SK-N-SH (cell line): Measurements from ENCODE around the gene GLIS1. TPM values are rescaled to one million over a fixed set of nuclear protein-coding genes. Genes with fewer than 3 reads are reported as not detected.
A peak's percentile ranks its signal among the peaks of the same experiment; 100 is the strongest.

Experiments
- CTCF ChIA-PET: fragments of 300-600, 350-600 bp; formaldehyde crosslinking; extraction: SDS; loops from one replicate; lab custom pipeline; 2021; lab: Yijun Ruan, JAX
- POLR2A ChIA-PET: fragments of 350-600 bp; sonication (Branson Sonifier 250); formaldehyde crosslinking; extraction: SDS; loops from one replicate; lab custom pipeline; 2020; ENCODE audit warnings: antibody characterized with exemption, inconsistent platforms; lab: Yijun Ruan, JAX
- DNase-seq: peaks from one replicate; pipeline ENCODE4 v3.0.0; 2012
- H2AFZ ChIP-seq: fragments of 200-600 bp; sonication (generic); 2 replicates; pipeline ENCODE4 v1.8.1; 2016; ENCODE audit warnings: antibody characterized with exemption, mild to moderate bottlenecking, low read depth
- H3F3A ChIP-seq: fragments of 200-600 bp; sonication (generic); replicated peaks from 2 replicates; pipeline ENCODE3; 2016; ENCODE audit warnings: antibody characterized with exemption, mild to moderate bottlenecking; ENCODE audit not compliant: insufficient read depth
- H3K27ac ChIP-seq, 2 experiments: fragments of 200-500 bp in 1 of 2; fragments of 200-600 bp in 1 of 2; sonication (Bioruptor generic) in 1 of 2; sonication (generic), shearing (Covaris generic) in 1 of 2; 2 replicates each; pipeline versions ENCODE4 v1.5.1 to v1.6.1; 2014 to 2016; ENCODE audit warnings: low read depth in 2 of 2, inconsistent platforms in 1 of 2, low read length in 1 of 2, mild to moderate bottlenecking in 1 of 2, mixed read lengths in 1 of 2
- H3K27me3 ChIP-seq: fragments of 200-600 bp; sonication (generic), shearing (Covaris generic); 2 replicates; pipeline ENCODE4 v1.6.1; 2016; ENCODE audit warnings: mixed run types; ENCODE audit not compliant: insufficient read depth
- H3K36me3 ChIP-seq, 2 experiments: fragments of 200-500 bp in 1 of 2; fragments of 200-600 bp in 1 of 2; sonication (Bioruptor generic) in 1 of 2; sonication (generic) in 1 of 2; replicated peaks in 1 of 2; 2 replicates each; pipeline versions ENCODE3 to v1.5.1; 2014 to 2016; ENCODE audit warnings: low read length in 1 of 2, mild to moderate bottlenecking in 1 of 2; ENCODE audit not compliant: insufficient read depth in 2 of 2, control insufficient read depth in 1 of 2
- H3K4me1 ChIP-seq, 2 experiments: fragments of 200-500 bp in 1 of 2; fragments of 200-600 bp in 1 of 2; sonication (Bioruptor generic) in 1 of 2; sonication (generic), shearing (Covaris generic) in 1 of 2; 2 replicates each; pipeline versions ENCODE4 v1.5.1 to v1.6.1; 2014 to 2016; ENCODE audit warnings: low read depth in 1 of 2, low read length in 1 of 2, mixed run types in 1 of 2; ENCODE audit not compliant: insufficient read depth in 2 of 2, control insufficient read depth in 1 of 2
- H3K4me2 ChIP-seq: fragments of 200-600 bp; sonication (generic), shearing (Covaris generic); 2 replicates; pipeline ENCODE4 v1.6.1; 2017; ENCODE audit warnings: mixed run types
- H3K4me3 ChIP-seq, 2 experiments: fragments of 200-500 bp in 1 of 2; fragments of 200-600 bp in 1 of 2; sonication (Bioruptor generic) in 1 of 2; sonication (generic), shearing (Covaris generic) in 1 of 2; 2 replicates each; pipeline versions ENCODE4 v1.5.1 to v1.8.1; 2014 to 2016; ENCODE audit warnings: low read depth in 2 of 2, inconsistent platforms in 1 of 2, low read length in 1 of 2, mild to moderate bottlenecking in 1 of 2, mixed read lengths in 1 of 2, moderate library complexity in 1 of 2
- H3K79me2 ChIP-seq: fragments of 200-600 bp; sonication (generic); 2 replicates; pipeline ENCODE4 v1.8.1; 2017; ENCODE audit warnings: mild to moderate bottlenecking; ENCODE audit not compliant: insufficient read depth
- H3K9ac ChIP-seq: fragments of 200-600 bp; sonication (generic); 2 replicates; pipeline ENCODE4 v1.6.1; 2017; ENCODE audit warnings: mixed run types
- H3K9me2 ChIP-seq: fragments of 200-600 bp; sonication (generic); 2 replicates; pipeline ENCODE4 v1.6.1; 2017; ENCODE audit warnings: mixed run types
- H3K9me3 ChIP-seq: fragments of 200-600 bp; sonication (generic); 2 replicates; pipeline ENCODE4 v1.6.1; 2017; ENCODE audit warnings: mixed run types, mild to moderate bottlenecking, moderate library complexity
- H4K20me1 ChIP-seq: fragments of 200-600 bp; sonication (generic); 2 replicates; pipeline ENCODE4 v1.6.1; 2017; ENCODE audit warnings: mild to moderate bottlenecking, mixed run types; ENCODE audit not compliant: insufficient read depth
- CHD2 ChIP-seq: fragments of 150-350 bp; IDR thresholded peaks from 2 replicates; pipeline ENCODE4 v1.6.1; 2018; ENCODE audit warnings: low read length; ENCODE audit not compliant: partially characterized antibody
- ELF1 ChIP-seq: IDR thresholded peaks from 2 replicates; pipeline ENCODE4 v1.4.0; 2012
- FOXM1 ChIP-seq: IDR thresholded peaks from 2 replicates; pipeline ENCODE4 v1.4.0; 2012; ENCODE audit warnings: low read depth, mild to moderate bottlenecking
- GABPA ChIP-seq: IDR thresholded peaks from 2 replicates; pipeline ENCODE4 v1.4.0; 2012; ENCODE audit warnings: low read depth, mild to moderate bottlenecking
- MEF2A ChIP-seq: IDR thresholded peaks from 2 replicates; pipeline ENCODE4 v1.4.0; 2012; ENCODE audit warnings: low read depth, borderline replicate concordance
- NRF1 ChIP-seq: IDR thresholded peaks from 2 replicates; pipeline ENCODE4 v1.6.1; 2012; ENCODE audit warnings: low read depth, mild to moderate bottlenecking, low read length
- PBX3 ChIP-seq: IDR thresholded peaks from 2 replicates; pipeline ENCODE4; 2012
- POLR2AphosphoS5 ChIP-seq: IDR thresholded peaks from 2 replicates; pipeline ENCODE4 v1.6.1; 2012; ENCODE audit warnings: low read depth, low read length
- RCOR1 ChIP-seq: fragments of 150-350 bp; IDR thresholded peaks from 2 replicates; pipeline ENCODE4 v1.6.1; 2017; ENCODE audit warnings: antibody characterized with exemption, low read length
- REST ChIP-seq: IDR thresholded peaks from 2 replicates; pipeline ENCODE4 v1.6.1; 2012; ENCODE audit warnings: mild to moderate bottlenecking, low read depth, low read length, moderate library complexity
- RFX5 ChIP-seq: IDR thresholded peaks from 2 replicates; pipeline ENCODE4 v1.6.1; 2012; ENCODE audit warnings: mild to moderate bottlenecking, improper control_type of control experiment, low read length
- RXRA ChIP-seq: IDR thresholded peaks from 2 replicates; pipeline ENCODE4 v1.4.0; 2012; ENCODE audit warnings: low read depth, mild to moderate bottlenecking, borderline replicate concordance
- whole genome bisulfite sequencing: methylation state at CpG from one replicate; pipeline ENCODE4 v1.1.6; 2017; ENCODE audit warnings: low lambda C conversion rate; 5-methylcytosine and 5-hydroxymethylcytosine counted together
- polyA plus RNA-seq, 3 experiments: library from polyadenylated mRNA; depleted of rRNA; stranded (reverse); fragments of >200 nt; gene quantifications; 2 replicates each; pipeline ENCODE4 v1.2.3, GENCODE V29; 2012

GLIS1 gene
- polyA plus RNA-seq, 1 of the 3 experiments (the other 2 are of a cell fraction): 0.13 TPM

GRCh38 chr1:53765657-53766056 lies 26.7 kb upstream of the GLIS1 start:
- H3F3A ChIP-seq: no peaks in the 10 kb centered on the region
- H3K9me2 ChIP-seq: no peaks in the 10 kb centered on the region
- WGBS: 67% methylated on average over 1 of the region's 1 CpG
- no peaks in the 10 kb centered on the region for H3K27me3 ChIP-seq
- no peaks in the 10 kb centered on the region for H3K79me2 ChIP-seq
- ChIA-PET CTCF (interaction anchor here (1.5 to 3.0 kb wide), 3 partner anchors 12 to 315 kb away, joined by 5 to 9 read pairs (median 9); no protein-coding TSS in a partner anchor), POLR2A (no interaction called here)
- DNase-seq: no peak
- no peaks in the 10 kb centered on the region for H3K9me3 ChIP-seq
- peak overlapping the region; percentile 67 for H2AFZ ChIP-seq
- H3K4me1 ChIP-seq: peaks cover 0 to 14% of the 10 kb centered on the region in 2 experiments; a peak in 2 of 4 replicates
- no peak overlapping the region for H3K4me3 ChIP-seq
- H3K9ac ChIP-seq: no peak overlapping the region
- peaks cover 3 to 21% of the 10 kb centered on the region in 2 experiments for H3K36me3 ChIP-seq
- peak overlapping the region in 1 of 2 experiments; percentile 48; a peak in 2 of 4 replicates for H3K27ac ChIP-seq
- no peak for TF ChIP-seq REST
- no peak for TF ChIP-seq CHD2
- TF ChIP-seq NRF1: no peak
- TF ChIP-seq RFX5: no peak
- no peak for TF ChIP-seq ELF1
- no peak for TF ChIP-seq RXRA
- peak; percentile 44; the same call in 1 of the 2 replicates for TF ChIP-seq GABPA
- H3K4me2 ChIP-seq: 0 out of 2 replicates have a peak overlapping the region, but pooled peaks have one; percentile 1
- no peaks in the 10 kb centered on the region for H4K20me1 ChIP-seq

- Histone ChIP-seq H3K9me3 (no peaks in the 10 kb centered on the region), H3K4me1 (peaks cover 0 to 14% of the 10 kb centered on the region in 2 experiments; a peak in 2 of 4 replicates), H3K4me3 (no peak overlapping the region), H2AFZ (no peak overlapping the region), H3K4me2 (no peak overlapping the region), H3K79me2 (no peaks in the 10 kb centered on the region), H4K20me1 (no peaks in the 10 kb centered on the region), H3K27ac (no peak overlapping the region), H3F3A (no peaks in the 10 kb centered on the region), H3K36me3 (peaks cover 3 to 17% of the 10 kb centered on the region in 2 experiments), H3K9ac (no peak overlapping the region), H3K9me2 (no peaks in the 10 kb centered on the region), H3K27me3 (no peaks in the 10 kb centered on the region)
- 100% methylated on average over 2 of the region's 2 CpGs for WGBS
- ChIA-PET POLR2A (no interaction called here), CTCF (interaction anchor here (0.7 to 3.1 kb wide), 3 partner anchors 9 to 86 kb away, joined by 3 to 16 read pairs (median 3); no protein-coding TSS in a partner anchor)
- TF ChIP-seq RCOR1 (no peak), PBX3 (no peak), POLR2AphosphoS5 (no peak), FOXM1 (no peak), MEF2A (no peak), RFX5 (no peak), REST (no peak)
- DNase-seq: no peak
Measured at GRCh38 chr1:53763911-53764310, 24.9 kb upstream of the GLIS1 start.
